Ovary (tissue), 9 donors: ENCODE data around the gene ARNT2. TPM values are rescaled to one million over a fixed set of nuclear protein-coding genes. Genes with fewer than 3 reads are reported as not detected.

ENCODE experiments used
- DNase-seq, 5 donors: peaks; one replicate each; pipeline ENCODE4 v3.0.0-alpha.2; 2019 to 2020
- H3K27ac ChIP-seq, 2 donors: fragments of 200-600 bp; one replicate each; pipeline versions ENCODE4 v1.5.1 to v1.8.0; 2019 to 2022
- H3K27me3 ChIP-seq: fragments of 200-600 bp; one replicate; pipeline ENCODE4 v1.8.0; 2022
- H3K36me3 ChIP-seq: fragments of 200-600 bp; sonication (generic); one replicate; pipeline ENCODE4 v1.5.1; 2019
- H3K4me1 ChIP-seq: one replicate; pipeline ENCODE4 v1.8.1; 2013; ENCODE audit warnings: mild to moderate bottlenecking, moderate library complexity; ENCODE audit not compliant: insufficient read depth
- H3K4me3 ChIP-seq: fragments of 200-600 bp; sonication (generic); one replicate; pipeline ENCODE4 v1.5.1; 2017
- H3K9me3 ChIP-seq, 2 donors: fragments of 200-600 bp in 1 of 2; sonication (generic) in 1 of 2; one replicate each; pipeline versions ENCODE4 v1.5.1 to v1.8.1; 2013 to 2019; ENCODE audit warnings: mild to moderate bottlenecking in 1 of 2, moderate library complexity in 1 of 2
- EP300 ChIP-seq: sonication (generic); formaldehyde crosslinking; IDR thresholded peaks from one replicate; pipeline ENCODE4 v1.6.1; 2017; ENCODE audit warnings: antibody characterized with exemption
- POLR2A ChIP-seq: fragments of 450-650 bp; IDR thresholded peaks from one replicate; pipeline ENCODE4 v1.6.1; 2017; ENCODE audit warnings: antibody characterized with exemption, mild to moderate bottlenecking, moderate library complexity
- WGBS, 3 donors: extraction: QIAGEN DNeasy Blood & Tissue Kit in 1 of 3; methylation state at CpG; one replicate each; pipeline versions ENCODE4 v1.1.5 to v1.1.7; 2013 to 2017; 5-methylcytosine and 5-hydroxymethylcytosine counted together
- intact Hi-C, 4 donors: fragments of 100-400 bp; cut with DNase I; formaldehyde crosslinking; loops; one replicate each; pipeline versions ENCODE4 v1.11.0 to v1.15.1; 2022 to 2023
- polyA plus RNA-seq, 2 donors: library from polyadenylated mRNA; stranded (reverse); fragments of 200-250 nt in 1 of 2; fragments of 350-450 nt in 1 of 2; fragmentation: Illumina TruSeq in 1 of 2; extraction: RNeasy Lipid Tissue Mini Kit (QIAGEN cat#74804) in 1 of 2; gene quantifications; one replicate each; pipeline ENCODE4 v1.2.3, GENCODE V29; 2013 to 2014
- total RNA-seq, 7 donors: library from RNA; depleted of rRNA in 2 of 7; stranded (reverse); fragments of >200 nt in 2 of 7; fragmentation: NEBNext Ultra II Directional in 3 of 7; extraction: Animal tissue kit (Norgen Biotek cat#: 25700) in 3 of 7; gene quantifications; one replicate each; pipeline versions ENCODE4 v1.1.0 to v1.2.4, GENCODE V29; 2016 to 2023
- TF ChIP-seq, protein P1 (sequence below), 3 donors: fragments of 450-650 bp in 2 of 3; fragments of 200-600 bp in 1 of 3; IDR thresholded peaks; one replicate each; pipeline versions ENCODE4 v1.5.1 to v1.8.0; 2016 to 2022; ENCODE audit warnings: antibody characterized with exemption in 3 of 3, mild to moderate bottlenecking in 1 of 3
- donor health status: DM: no; HTN: no; CAD: no; lungs with moderate emphysema.
- donor health status: DM: no; HTN: no; CAD: no.
- donor health status: Bipolar disorder and iron deficiency.
- donor health status: DM: yes; HTN: yes; CAD: no.
- donor health status: DM: no; HTN: no; CAD: no.
- donor health status: DM: yes; HTN: yes; CAD: no.

Gene ARNT2
- total and polyA plus RNA-seq, 9 donors: 11.0 to 20.5 (median 16.2) TPM

DNA sequence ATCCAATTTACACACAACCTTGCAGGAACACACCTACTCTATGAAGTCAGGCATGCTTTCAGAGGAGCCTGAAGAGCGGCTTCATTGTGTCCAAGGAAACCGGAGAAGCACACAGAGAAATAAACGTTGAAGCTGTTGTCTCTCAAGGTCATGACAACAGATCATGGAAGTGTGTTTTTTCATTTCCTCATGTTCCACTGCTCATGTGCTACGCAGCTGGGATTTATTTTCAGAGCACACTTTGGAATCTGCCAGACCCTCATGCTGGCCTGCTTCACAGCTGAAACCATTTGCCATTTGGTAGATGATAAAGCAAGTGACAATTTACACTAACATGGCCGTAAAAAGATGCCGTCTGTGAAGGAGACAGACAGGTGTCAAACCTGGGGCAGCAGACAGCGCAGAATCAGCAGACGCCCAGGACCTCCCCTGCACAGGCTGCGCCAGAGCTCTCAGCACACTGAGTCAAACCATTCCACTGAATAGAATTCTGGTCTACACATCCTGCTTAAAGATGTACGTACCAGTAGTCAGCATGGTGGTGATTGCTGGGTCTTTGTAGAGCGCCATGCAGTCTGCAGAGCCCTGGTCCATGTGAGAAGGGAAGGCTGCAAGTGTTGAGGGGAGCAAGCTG, 99.3 kb downstream of the ARNT2 start:
- DNase-seq: peak in 2 of 5 donors; percentile 36 to 46
- Histone ChIP-seq H3K4me3 (no peak overlapping the region), H3K4me1 (peaks cover 27% of the 10 kb centered on the region), H3K27ac (peak overlapping the region in 1 of 2 donors; percentile 64), H3K9me3 (no peaks in the 10 kb centered on the region), H3K36me3 (no peaks in the 10 kb centered on the region), H3K27me3 (no peaks in the 10 kb centered on the region)
- WGBS, 3 donors: 41 to 58% (median 51%) methylated on average over 11 of the region's 11 CpGs
- TF ChIP-seq EP300: no peak
- no peak for TF ChIP-seq POLR2A
- TF ChIP-seq, protein P1, sequence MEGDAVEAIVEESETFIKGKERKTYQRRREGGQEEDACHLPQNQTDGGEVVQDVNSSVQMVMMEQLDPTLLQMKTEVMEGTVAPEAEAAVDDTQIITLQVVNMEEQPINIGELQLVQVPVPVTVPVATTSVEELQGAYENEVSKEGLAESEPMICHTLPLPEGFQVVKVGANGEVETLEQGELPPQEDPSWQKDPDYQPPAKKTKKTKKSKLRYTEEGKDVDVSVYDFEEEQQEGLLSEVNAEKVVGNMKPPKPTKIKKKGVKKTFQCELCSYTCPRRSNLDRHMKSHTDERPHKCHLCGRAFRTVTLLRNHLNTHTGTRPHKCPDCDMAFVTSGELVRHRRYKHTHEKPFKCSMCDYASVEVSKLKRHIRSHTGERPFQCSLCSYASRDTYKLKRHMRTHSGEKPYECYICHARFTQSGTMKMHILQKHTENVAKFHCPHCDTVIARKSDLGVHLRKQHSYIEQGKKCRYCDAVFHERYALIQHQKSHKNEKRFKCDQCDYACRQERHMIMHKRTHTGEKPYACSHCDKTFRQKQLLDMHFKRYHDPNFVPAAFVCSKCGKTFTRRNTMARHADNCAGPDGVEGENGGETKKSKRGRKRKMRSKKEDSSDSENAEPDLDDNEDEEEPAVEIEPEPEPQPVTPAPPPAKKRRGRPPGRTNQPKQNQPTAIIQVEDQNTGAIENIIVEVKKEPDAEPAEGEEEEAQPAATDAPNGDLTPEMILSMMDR (IDR thresholded peaks at IDR 0.05): no peak
- intact Hi-C loops: no loop called here

GRCh38 chr15:80504931-80505330, 100.7 kb downstream of the ARNT2 start:
- intact Hi-C loops: no loop called here

GRCh38 chr15:80506286-80506893, 102.2 kb downstream of the ARNT2 start:
- Histone ChIP-seq H3K36me3 (no peaks in the 10 kb centered on the region), H3K27me3 (no peaks in the 10 kb centered on the region), H3K9me3 (no peaks in the 10 kb centered on the region), H3K27ac (no peak overlapping the region), H3K4me1 (peaks cover 27% of the 10 kb centered on the region), H3K4me3 (no peak overlapping the region)
- TF ChIP-seq, protein P1 (IDR thresholded peaks at IDR 0.05): no peak
- no peak for TF ChIP-seq POLR2A
- TF ChIP-seq EP300: no peak
- 79 to 93% (median 86%) methylated on average over 5 of the region's 5 CpGs for WGBS, 3 donors
- intact Hi-C loops: no loop called here
- DNase-seq: no peak

More at GRCh38 chr15:80504931-80505330, 100.7 kb downstream of the ARNT2 start:
- Histone ChIP-seq H3K27me3 (no peaks in the 10 kb centered on the region), H3K9me3 (no peaks in the 10 kb centered on the region), H3K4me1 (peaks cover 27% of the 10 kb centered on the region), H3K27ac (no peak overlapping the region), H3K36me3 (no peaks in the 10 kb centered on the region), H3K4me3 (no peak overlapping the region)
- DNase-seq: no peak
- WGBS, 3 donors: 96 to 97% (median 97%) methylated on average over 9 of the region's 9 CpGs
- TF ChIP-seq POLR2A (no peak), EP300 (no peak)
- TF ChIP-seq, protein P1 (IDR thresholded peaks at IDR 0.05): no peak

DNA sequence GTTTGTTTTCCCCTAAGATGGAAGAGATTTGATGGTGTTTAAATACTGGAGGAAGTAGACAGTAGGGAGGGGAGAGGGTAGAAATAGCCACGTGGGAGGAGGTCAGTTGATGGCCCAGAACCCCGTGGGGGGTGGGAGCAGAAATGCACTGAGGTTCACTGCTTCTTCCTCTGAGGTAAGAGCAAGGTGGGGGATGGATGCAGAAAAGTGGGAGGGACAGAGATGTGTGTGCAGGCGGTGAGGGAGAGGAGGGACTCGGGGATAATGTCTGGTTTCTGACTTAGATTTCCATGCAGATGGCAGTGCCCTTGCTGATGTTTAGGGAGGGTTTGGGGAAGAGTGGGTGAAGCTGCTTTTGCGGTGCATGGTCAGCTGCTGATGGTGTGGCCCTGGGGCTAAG, 102.9 kb downstream of the ARNT2 start:
- Histone ChIP-seq H3K9me3 (no peaks in the 10 kb centered on the region), H3K27me3 (no peaks in the 10 kb centered on the region), H3K4me1 (peaks cover 27% of the 10 kb centered on the region), H3K27ac (no peak overlapping the region), H3K4me3 (no peak overlapping the region), H3K36me3 (no peaks in the 10 kb centered on the region)
- DNase-seq: no peak
- 56 to 63% (median 56%) methylated on average over 5 of the region's 5 CpGs for WGBS, 3 donors
- no peak for TF ChIP-seq EP300
- TF ChIP-seq, protein P1 (IDR thresholded peaks at IDR 0.05): no peak
- TF ChIP-seq POLR2A: no peak
- intact Hi-C loops: no loop called here
